OCI-LY1 (cell line): ENCODE results near the gene TMPRSS7.

Experiments used
- H2AFZ ChIP-seq: fragments of 200-600 bp; sonication (generic), shearing (Covaris generic); 2 replicates; pipeline ENCODE4 v1.6.0; 2014; ENCODE audit warnings: antibody characterized with exemption, mild to moderate bottlenecking, low read length
- H3F3A ChIP-seq: fragments of 200-600 bp; sonication (generic), shearing (Covaris generic); 2 replicates; pipeline ENCODE4 v1.6.0; 2014; ENCODE audit warnings: mild to moderate bottlenecking, antibody characterized with exemption, low read length, moderate library complexity; ENCODE audit not compliant: insufficient read depth
- H3K27ac ChIP-seq: fragments of 200-600 bp; sonication (generic); 2 replicates; pipeline ENCODE4 v1.5.1; 2014; ENCODE audit warnings: low read length, mixed run types, mild to moderate bottlenecking, low read depth; ENCODE audit not compliant: poor library complexity, severe bottlenecking
- H3K27me3 ChIP-seq: fragments of 200-600 bp; sonication (generic); 2 replicates; pipeline ENCODE4 v1.6.0; 2014; ENCODE audit warnings: antibody characterized with exemption, mild to moderate bottlenecking, low read length, moderate library complexity; ENCODE audit not compliant: insufficient read depth
- H3K36me3 ChIP-seq: fragments of 200-600 bp; sonication (generic); 2 replicates; pipeline ENCODE4 v1.6.1; 2014; ENCODE audit warnings: mild to moderate bottlenecking, antibody characterized with exemption, low read length, moderate library complexity, mixed read lengths; ENCODE audit not compliant: insufficient read depth
- H3K4me1 ChIP-seq: fragments of 200-600 bp; sonication (generic); 2 replicates; pipeline ENCODE4 v1.5.1; 2014; ENCODE audit warnings: mild to moderate bottlenecking, low read length, moderate library complexity; ENCODE audit not compliant: insufficient read depth, severe bottlenecking
- H3K4me2 ChIP-seq: fragments of 200-600 bp; sonication (generic), shearing (Covaris generic); 2 replicates; pipeline ENCODE4 v1.6.1; 2014; ENCODE audit warnings: low read length
- H3K4me3 ChIP-seq: fragments of 200-600 bp; sonication (generic); 2 replicates; pipeline ENCODE4 v1.5.1; 2014; ENCODE audit warnings: low read length, low read depth, mild to moderate bottlenecking, mixed read lengths; ENCODE audit not compliant: poor library complexity, severe bottlenecking
- H3K79me2 ChIP-seq: fragments of 200-600 bp; shearing (Covaris generic); 2 replicates; pipeline ENCODE4 v1.6.1; 2016; ENCODE audit warnings: mixed run types, low read length, mixed read lengths; ENCODE audit not compliant: insufficient read depth
- H3K9ac ChIP-seq: fragments of 200-600 bp; sonication (generic), shearing (Covaris generic); 2 replicates; pipeline ENCODE4 v1.6.1; 2014; ENCODE audit warnings: mild to moderate bottlenecking, low read length, mixed read lengths
- H3K9me2 ChIP-seq: fragments of 200-600 bp; sonication (generic), shearing (Covaris generic); 2 replicates; pipeline ENCODE4 v1.6.1; 2014; ENCODE audit warnings: low read depth, mild to moderate bottlenecking, low read length, mixed read lengths
- H3K9me3 ChIP-seq: fragments of 200-600 bp; shearing (Covaris generic); 2 replicates; pipeline ENCODE4 v1.6.1; 2014; ENCODE audit warnings: low read length, mixed read lengths
- H4K20me1 ChIP-seq: fragments of 200-600 bp; sonication (generic), shearing (Covaris generic); 2 replicates; pipeline ENCODE4 v1.6.0; 2016; ENCODE audit warnings: mild to moderate bottlenecking, low read length; ENCODE audit not compliant: insufficient read depth
- CTCF ChIP-seq: fragments of 200-600 bp; sonication (generic), shearing (Covaris generic); IDR thresholded peaks from 2 replicates; pipeline ENCODE4 v1.5.1; 2017; ENCODE audit warnings: mild to moderate bottlenecking, antibody characterized with exemption, low read length, moderate library complexity, mixed read lengths
- EZH2 ChIP-seq: fragments of 200-600 bp; sonication (generic), shearing (Covaris generic); IDR thresholded peaks from 2 replicates; pipeline ENCODE4 v1.8.0; 2017; ENCODE audit warnings: borderline replicate concordance, mixed run types, mild to moderate bottlenecking, antibody characterized with exemption, low read length, moderate library complexity, mixed read lengths

The TMPRSS7 gene

GRCh38 chr3:112038863-112039262, 4.3 kb downstream of the TMPRSS7 start:
- Histone ChIP-seq H2AFZ (no peak overlapping the region), H3K4me3 (no peak overlapping the region), H3K4me1 (peaks cover 20% of the 10 kb centered on the region), H3K9me3 (no peaks in the 10 kb centered on the region), H3K27ac (no peak overlapping the region), H3K9me2 (no peaks in the 10 kb centered on the region), H3K79me2 (no peaks in the 10 kb centered on the region), H3K36me3 (no peaks in the 10 kb centered on the region), H3K27me3 (no peaks in the 10 kb centered on the region), H4K20me1 (no peaks in the 10 kb centered on the region), H3F3A (no peaks in the 10 kb centered on the region), H3K9ac (no peak overlapping the region), H3K4me2 (0 out of 2 replicates have a peak overlapping the region, but pooled peaks have one; percentile 23)
- TF ChIP-seq CTCF = no peak
- TF ChIP-seq EZH2 = no peak

- no peak overlapping the region for H3K4me3 ChIP-seq
- H4K20me1 ChIP-seq = no peaks in the 10 kb centered on the region
- H3K9ac ChIP-seq = no peak overlapping the region
- no peak for TF ChIP-seq EZH2
- TF ChIP-seq CTCF = no peak
- no peaks in the 10 kb centered on the region for H3K36me3 ChIP-seq
- H3K79me2 ChIP-seq = no peaks in the 10 kb centered on the region
- no peak overlapping the region for H3K27ac ChIP-seq
- H3K4me1 ChIP-seq = peaks cover 20% of the 10 kb centered on the region
- H3K9me3 ChIP-seq = no peaks in the 10 kb centered on the region
- no peak overlapping the region for H3K4me2 ChIP-seq
- H3F3A ChIP-seq = no peaks in the 10 kb centered on the region
- no peaks in the 10 kb centered on the region for H3K9me2 ChIP-seq
- no peaks in the 10 kb centered on the region for H3K27me3 ChIP-seq
- no peak overlapping the region for H2AFZ ChIP-seq
Observed at GRCh38 chr3:112041321-112041720, 6.8 kb downstream of the TMPRSS7 start.

GRCh38 chr3:112042842-112043280, 8.3 kb downstream of the TMPRSS7 start:
- Histone ChIP-seq H2AFZ (peak overlapping the region; percentile 95; the same call in 1 of the 2 replicates), H3K36me3 (no peaks in the 10 kb centered on the region), H4K20me1 (no peaks in the 10 kb centered on the region), H3K4me1 (peaks cover 20% of the 10 kb centered on the region), H3K27me3 (no peaks in the 10 kb centered on the region), H3K27ac (no peak overlapping the region), H3K4me3 (no peak overlapping the region), H3K9me3 (no peaks in the 10 kb centered on the region), H3F3A (no peaks in the 10 kb centered on the region), H3K79me2 (no peaks in the 10 kb centered on the region), H3K9ac (no peak overlapping the region), H3K4me2 (no peak overlapping the region), H3K9me2 (no peaks in the 10 kb centered on the region)
- TF ChIP-seq EZH2 = no peak
- TF ChIP-seq CTCF = no peak
